Measurements from ENCODE around the gene TMEM209. TPM values are rescaled to one million over a fixed set of nuclear protein-coding genes. Genes with fewer than 3 reads are reported as not detected.

TMEM209 gene
- total RNA-seq, 1 donor from 2014 or later, result 21.7 TPM

DNA sequence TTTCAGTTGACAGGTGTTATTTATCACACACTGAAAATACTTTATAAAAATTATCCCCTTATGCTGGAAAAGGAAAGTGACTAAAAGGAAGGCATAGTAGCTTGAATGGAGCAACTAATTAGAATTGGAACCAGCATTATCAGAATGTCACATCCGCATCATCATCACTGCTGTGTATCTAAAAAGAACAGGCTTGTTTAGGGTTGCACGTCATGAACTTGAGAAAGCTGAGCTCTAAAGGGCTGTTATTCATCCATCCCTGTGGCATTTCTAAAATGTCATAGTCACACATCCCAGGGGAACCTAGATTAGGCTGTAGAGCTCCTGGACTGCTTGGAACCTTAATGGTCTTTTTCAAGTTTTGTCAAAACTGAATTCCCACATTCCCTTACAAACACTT, 80.5 kb downstream of the TMEM209 start:
- DNase-seq (no peak), ATAC-seq (no peak)
- H3K27me3 ChIP-seq (ENCODE audit: low read depth), result no peaks in the 10 kb centered on the region
- no peak overlapping the region for H3K4me3 ChIP-seq
- intact Hi-C loops (cut with DNase I), result no loop called here
- H3K4me1 ChIP-seq, result peaks cover 9% of the 10 kb centered on the region
- H3K27ac ChIP-seq, result no peak overlapping the region
- no peaks in the 10 kb centered on the region for H3K9me3 ChIP-seq
- TF ChIP-seq, protein P1, sequence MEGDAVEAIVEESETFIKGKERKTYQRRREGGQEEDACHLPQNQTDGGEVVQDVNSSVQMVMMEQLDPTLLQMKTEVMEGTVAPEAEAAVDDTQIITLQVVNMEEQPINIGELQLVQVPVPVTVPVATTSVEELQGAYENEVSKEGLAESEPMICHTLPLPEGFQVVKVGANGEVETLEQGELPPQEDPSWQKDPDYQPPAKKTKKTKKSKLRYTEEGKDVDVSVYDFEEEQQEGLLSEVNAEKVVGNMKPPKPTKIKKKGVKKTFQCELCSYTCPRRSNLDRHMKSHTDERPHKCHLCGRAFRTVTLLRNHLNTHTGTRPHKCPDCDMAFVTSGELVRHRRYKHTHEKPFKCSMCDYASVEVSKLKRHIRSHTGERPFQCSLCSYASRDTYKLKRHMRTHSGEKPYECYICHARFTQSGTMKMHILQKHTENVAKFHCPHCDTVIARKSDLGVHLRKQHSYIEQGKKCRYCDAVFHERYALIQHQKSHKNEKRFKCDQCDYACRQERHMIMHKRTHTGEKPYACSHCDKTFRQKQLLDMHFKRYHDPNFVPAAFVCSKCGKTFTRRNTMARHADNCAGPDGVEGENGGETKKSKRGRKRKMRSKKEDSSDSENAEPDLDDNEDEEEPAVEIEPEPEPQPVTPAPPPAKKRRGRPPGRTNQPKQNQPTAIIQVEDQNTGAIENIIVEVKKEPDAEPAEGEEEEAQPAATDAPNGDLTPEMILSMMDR (IDR thresholded peaks at IDR 0.05), result no peak
- H3K36me3 ChIP-seq, result peaks cover 90% of the 10 kb centered on the region

DNA sequence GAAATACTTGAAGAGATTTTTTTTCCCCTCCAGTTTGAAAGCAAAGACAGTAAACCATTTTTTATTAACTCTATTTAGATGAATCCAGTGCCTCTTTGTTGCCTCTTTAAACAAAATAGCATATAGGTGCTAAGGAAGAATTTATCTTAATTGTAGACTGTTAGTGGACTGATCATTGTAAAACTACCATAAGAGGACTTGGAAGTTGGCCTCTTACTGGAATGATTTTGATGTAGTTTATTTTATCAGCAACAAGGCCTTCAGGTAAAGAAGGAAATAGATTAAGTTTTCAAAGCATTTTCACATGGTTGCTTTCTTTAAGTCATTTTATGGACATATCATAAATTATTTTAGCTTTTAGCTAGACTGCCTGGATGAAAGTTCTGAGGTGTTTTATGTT, 81.7 kb downstream of the TMEM209 start:
- no peak for DNase-seq
- intact Hi-C loops (cut with DNase I), result no loop called here
- H3K27ac ChIP-seq, result no peak overlapping the region
- peaks cover 85% of the 10 kb centered on the region for H3K36me3 ChIP-seq
- no peak overlapping the region for H3K4me3 ChIP-seq
- H3K4me1 ChIP-seq, result peaks cover 9% of the 10 kb centered on the region
- no peak for ATAC-seq
- TF ChIP-seq, protein P1 (IDR thresholded peaks at IDR 0.05), result no peak
- no peaks in the 10 kb centered on the region for H3K9me3 ChIP-seq
- no peaks in the 10 kb centered on the region for H3K27me3 ChIP-seq (ENCODE audit: low read depth)

DNA sequence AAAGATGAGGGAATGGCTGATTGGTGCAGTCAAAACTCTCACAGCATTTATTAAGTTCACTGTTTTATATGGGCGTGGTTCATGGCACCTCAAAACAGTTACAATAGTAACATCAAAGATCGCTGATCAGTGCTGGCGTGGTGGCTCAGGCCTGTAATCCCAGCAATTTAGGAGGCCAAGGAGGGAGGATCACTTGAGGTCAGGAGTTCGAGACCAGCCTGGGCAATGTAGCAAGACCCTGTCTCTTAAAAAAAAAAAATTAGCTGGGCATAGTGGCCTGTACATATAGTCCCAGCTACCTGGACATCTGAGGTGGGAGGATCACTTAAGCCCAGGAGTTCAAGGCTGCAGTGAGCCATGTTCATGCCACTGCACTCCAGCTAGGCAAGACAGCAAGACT, 86.4 kb downstream of the TMEM209 start:
- peaks cover 46% of the 10 kb centered on the region for H3K36me3 ChIP-seq
- H3K27ac ChIP-seq, result no peak overlapping the region
- TF ChIP-seq, protein P1 (IDR thresholded peaks at IDR 0.05), result no peak
- no peaks in the 10 kb centered on the region for H3K27me3 ChIP-seq (ENCODE audit: low read depth)
- H3K9me3 ChIP-seq, result no peaks in the 10 kb centered on the region
- ATAC-seq, result no peak
- no peak for DNase-seq
- no peak overlapping the region for H3K4me3 ChIP-seq
- intact Hi-C loops (cut with DNase I), result no loop called here
- no peaks in the 10 kb centered on the region for H3K4me1 ChIP-seq

DNA sequence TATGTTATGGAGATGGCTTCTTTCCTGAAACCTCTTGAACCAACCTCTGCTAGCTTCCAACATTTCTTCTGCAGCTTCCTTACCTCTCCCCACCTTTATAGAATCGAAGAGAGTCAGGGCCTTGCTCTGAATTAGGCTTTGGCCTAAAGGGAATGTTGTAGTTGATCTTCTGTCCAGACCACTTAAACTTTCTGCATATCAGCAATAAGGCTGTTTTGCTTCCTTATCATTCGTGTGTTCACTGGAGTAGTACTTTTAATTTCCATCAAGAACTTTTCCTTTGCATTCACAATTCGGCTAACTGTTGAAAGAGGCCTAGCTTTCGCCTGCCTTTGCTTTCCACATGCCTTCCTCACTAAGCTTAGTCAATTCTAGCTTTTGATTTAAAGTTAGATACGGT, 86.9 kb downstream of the TMEM209 start:
- TF ChIP-seq, protein P1 (IDR thresholded peaks at IDR 0.05), result no peak
- Histone ChIP-seq H3K36me3 (peaks cover 41% of the 10 kb centered on the region), H3K4me1 (no peaks in the 10 kb centered on the region), H3K27ac (no peak overlapping the region), H3K4me3 (no peak overlapping the region), H3K27me3 (ENCODE audit: low read depth) (no peaks in the 10 kb centered on the region), H3K9me3 (no peaks in the 10 kb centered on the region)
- no peak for DNase-seq
- ATAC-seq, result no peak
- intact Hi-C loops (cut with DNase I), result no loop called here

DNA sequence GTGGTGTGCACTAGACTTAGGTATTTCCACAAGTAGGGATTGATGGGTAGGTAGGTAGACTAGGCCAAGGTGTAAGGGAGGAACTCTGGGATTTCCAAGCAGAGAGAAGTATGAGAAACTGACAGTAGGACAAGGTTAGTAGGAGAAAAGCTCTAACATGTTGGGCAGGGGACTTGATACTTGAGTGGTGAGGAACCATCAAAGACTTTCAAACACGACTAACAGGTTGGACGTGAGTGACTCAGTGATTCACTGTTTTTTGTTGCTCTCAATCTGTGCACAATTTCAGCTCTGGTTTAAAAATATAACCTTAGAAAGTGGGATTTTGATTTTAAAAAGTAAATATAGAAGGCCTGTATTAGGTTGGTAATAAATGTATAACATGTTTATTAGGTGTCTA, 90.4 kb downstream of the TMEM209 start:
- DNase-seq (no peak), ATAC-seq (no peak)
- intact Hi-C loops (cut with DNase I), result no loop called here
- Histone ChIP-seq H3K9me3 (no peaks in the 10 kb centered on the region), H3K4me3 (no peak overlapping the region), H3K27ac (no peak overlapping the region), H3K4me1 (no peaks in the 10 kb centered on the region), H3K36me3 (peaks cover 7% of the 10 kb centered on the region), H3K27me3 (ENCODE audit: low read depth) (no peaks in the 10 kb centered on the region)
- TF ChIP-seq, protein P1 (IDR thresholded peaks at IDR 0.05), result no peak

Other genes with a start within 250 kb of the TMEM209 start
- 11.0 TPM for gene ZC3HC1, start 154.0 kb downstream of the TMEM209 start, total RNA-seq
- 34.2 TPM for gene KLHDC10, start 134.9 kb downstream of the TMEM209 start, total RNA-seq
- not detected for gene SSMEM1, start 2.5 kb upstream of the TMEM209 start, total RNA-seq
- gene CPA2, start 61.5 kb upstream of the TMEM209 start, total RNA-seq, result not detected
- gene CPA4, start 87.8 kb upstream of the TMEM209 start, total RNA-seq, result not detected
- gene CPA5, start 139.4 kb upstream of the TMEM209 start, total RNA-seq, result not detected
- 0.30 TPM for gene CPA1, start 175.1 kb upstream of the TMEM209 start, total RNA-seq
- 10.0 TPM for gene CEP41, start 235.6 kb upstream of the TMEM209 start, total RNA-seq

Measured in lower lobe of right lung (tissue), 2 donors.